PC-3 (cell line): ENCODE results near the gene AGER. TPM values are rescaled to one million over a fixed set of nuclear protein-coding genes. Genes with fewer than 3 reads are reported as not detected.
A peak's percentile ranks its signal among the peaks of the same experiment; 100 is the strongest.

Source experiments
- ATAC-seq: fragments of 200-7000 bp; cut with Tn5 transposase; 2 replicates; pipeline ENCODE4 v1.9.1; 2020; ENCODE audit warnings: mild to moderate bottlenecking, moderate library complexity
- BruUV-seq: library from RNA; stranded (reverse); fragments of 400-500 nt; replicated peaks from 2 replicates; lab custom pipeline; 2021; lab: Mats Ljungman, UMichigan
- CTCF ChIA-PET: fragments of 300-600 bp; sonication (Branson Sonifier 250); formaldehyde crosslinking; loops from one replicate; lab custom pipeline; 2022; ENCODE audit warnings: antibody characterized with exemption; lab: Charles Lee
- POLR2A ChIA-PET: fragments of 300-600 bp; sonication (Branson Sonifier 250); formaldehyde crosslinking; loops from one replicate; lab custom pipeline; 2022; ENCODE audit warnings: antibody characterized with exemption; ENCODE audit not compliant: unreplicated experiment; lab: Charles Lee
- DNase-seq: peaks from one replicate; pipeline ENCODE4 v3.0.0-alpha.2; 2015
- H2AFZ ChIP-seq: fragments of 300-600 bp; sonication (generic); 2 replicates; pipeline ENCODE4 v1.6.0; 2016; ENCODE audit warnings: antibody characterized with exemption, low read length
- H3F3A ChIP-seq: fragments of 300-600 bp; sonication (generic); one replicate; pipeline ENCODE4 v1.6.0; 2017; ENCODE audit warnings: antibody characterized with exemption, low read length, control low read depth, mild to moderate bottlenecking; ENCODE audit not compliant: unreplicated experiment
- H3K27ac ChIP-seq: fragments of 300-600 bp; sonication (generic); 2 replicates; pipeline ENCODE4 v1.5.1; 2016; ENCODE audit warnings: mild to moderate bottlenecking, low read length
- H3K27me3 ChIP-seq: fragments of 300-600 bp; sonication (generic); 2 replicates; pipeline ENCODE4 v1.6.1; 2016; ENCODE audit warnings: low read length, mixed read lengths
- H3K36me3 ChIP-seq: fragments of 300-600 bp; sonication (generic); 2 replicates; pipeline ENCODE4 v1.6.1; 2016; ENCODE audit warnings: low read depth, mixed run types, low read length, mixed read lengths
- H3K4me1 ChIP-seq: fragments of 300-600 bp; sonication (generic); 2 replicates; pipeline ENCODE4 v1.5.1; 2016; ENCODE audit warnings: low read length; ENCODE audit not compliant: insufficient read depth
- H3K4me2 ChIP-seq: fragments of 300-600 bp; sonication (generic); 2 replicates; pipeline ENCODE4 v1.6.0; 2016; ENCODE audit warnings: low read length
- H3K4me3 ChIP-seq: fragments of 300-600 bp; sonication (generic); 2 replicates; pipeline ENCODE4 v1.5.1; 2016; ENCODE audit warnings: mild to moderate bottlenecking, low read length, mixed read lengths
- H3K79me2 ChIP-seq: fragments of 300-600 bp; sonication (generic); 2 replicates; pipeline ENCODE4 v1.6.1; 2017; ENCODE audit warnings: low read length, mixed read lengths
- H3K9ac ChIP-seq: fragments of 300-600 bp; sonication (generic); 2 replicates; pipeline ENCODE4 v1.6.0; 2016; ENCODE audit warnings: mild to moderate bottlenecking, low read length
- H3K9me2 ChIP-seq: fragments of 300-600 bp; sonication (generic); replicated peaks from 2 replicates; pipeline ENCODE4 v1.6.1; 2016; ENCODE audit warnings: mixed run types, low read length, mixed read lengths
- H3K9me3 ChIP-seq: fragments of 300-600 bp; sonication (generic); 2 replicates; pipeline ENCODE4 v1.6.1; 2016; ENCODE audit warnings: low read length, mixed read lengths
- H4K20me1 ChIP-seq: fragments of 300-600 bp; sonication (generic); 2 replicates; pipeline ENCODE4 v1.6.1; 2016; ENCODE audit warnings: low read length, mixed read lengths
- EZH2 ChIP-seq: fragments of 300-600 bp; sonication (generic); IDR thresholded peaks from one replicate; pipeline ENCODE4 v1.6.1; 2017; ENCODE audit warnings: antibody characterized with exemption, mild to moderate bottlenecking, low read length; ENCODE audit not compliant: unreplicated experiment
- EZH2phosphoT487 ChIP-seq: fragments of 300-600 bp; sonication (generic); IDR thresholded peaks from 2 replicates; pipeline ENCODE4 v1.6.1; 2018; ENCODE audit warnings: mild to moderate bottlenecking, antibody characterized with exemption, low read length, borderline replicate concordance
- intact Hi-C: fragments of 100-400 bp; cut with micrococcal nuclease; formaldehyde crosslinking; loops from 2 replicates; pipeline ENCODE4 v1.9.0; 2023
- total RNA-seq: library from RNA; depleted of rRNA; stranded (reverse); fragments of >200 nt; gene quantifications from 2 replicates; pipeline ENCODE4 v1.2.3, GENCODE V29; 2014
- TF ChIP-seq, protein P1 (sequence below): fragments of 300-600 bp; sonication (generic); conservative IDR thresholded peaks from 2 replicates; pipeline ENCODE4 v1.5.1; 2017; ENCODE audit warnings: antibody characterized with exemption, low read depth, mild to moderate bottlenecking, low read length

AGER gene
- total RNA-seq, 1 experiment from 2014 or later: 2.0 TPM

DNA sequence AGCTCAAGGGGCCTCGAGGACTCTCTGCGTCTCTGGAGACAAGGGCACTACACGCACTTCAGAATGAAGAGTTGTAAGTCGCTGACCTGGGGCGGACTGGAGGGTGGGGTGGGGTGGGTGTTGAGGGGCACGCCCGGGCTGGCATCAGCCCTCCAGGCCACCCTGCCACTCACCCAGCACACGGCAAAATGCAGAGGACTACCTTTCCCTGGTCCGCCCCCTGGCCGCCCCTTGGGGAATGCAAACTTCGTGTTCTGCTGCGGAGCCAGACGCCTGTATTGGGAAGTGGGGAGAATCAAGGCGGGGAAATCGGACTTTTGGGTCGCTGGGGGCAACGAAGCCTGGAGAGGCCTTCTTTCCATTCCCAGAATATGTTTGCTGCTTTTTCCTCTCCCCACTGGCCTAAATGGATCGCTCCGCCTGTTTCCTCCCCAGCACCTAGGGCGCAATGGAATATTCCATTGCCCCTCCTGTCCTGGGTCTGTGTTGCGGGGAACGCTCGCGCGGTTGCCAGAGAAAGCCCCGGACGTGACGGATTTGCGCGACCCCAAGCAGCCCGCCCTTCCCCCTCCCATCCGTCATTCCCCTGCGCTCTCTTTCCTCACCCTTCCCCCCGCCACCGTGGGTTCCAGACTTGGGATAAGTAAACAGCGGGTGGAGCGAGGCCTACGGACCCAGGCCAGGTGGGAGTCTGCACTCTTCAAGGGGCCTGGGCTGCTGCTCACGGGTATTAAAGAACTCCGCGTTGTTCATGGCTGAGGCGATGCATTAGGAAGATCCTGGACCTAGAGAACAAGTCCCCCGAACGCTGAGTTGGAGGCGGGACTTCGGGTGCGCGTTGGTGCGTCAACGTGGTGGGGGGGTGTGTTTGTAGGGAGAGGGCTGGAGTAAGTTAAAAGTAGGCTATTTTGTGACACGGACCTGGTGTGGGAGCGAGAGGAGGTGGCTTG is 30.2 kb downstream of the AGER start, which contains the start of gene PPT2:
Gene PPT2 (plus strand): TSS at position 578 of the 950 bp plus-strand sequence. CDS start 454 bp downstream, outside the sequence.
- H2AFZ ChIP-seq: peak within 1 kb of the TSS; percentile 90
- CTCF ChIA-PET: interaction anchor here (0.9 kb wide), 1 partner anchor 42 kb away, joined by 4 read pairs; no protein-coding TSS in a partner anchor
- TF ChIP-seq EZH2 (no peak), EZH2phosphoT487 (no peak)
- TF ChIP-seq, protein P1, sequence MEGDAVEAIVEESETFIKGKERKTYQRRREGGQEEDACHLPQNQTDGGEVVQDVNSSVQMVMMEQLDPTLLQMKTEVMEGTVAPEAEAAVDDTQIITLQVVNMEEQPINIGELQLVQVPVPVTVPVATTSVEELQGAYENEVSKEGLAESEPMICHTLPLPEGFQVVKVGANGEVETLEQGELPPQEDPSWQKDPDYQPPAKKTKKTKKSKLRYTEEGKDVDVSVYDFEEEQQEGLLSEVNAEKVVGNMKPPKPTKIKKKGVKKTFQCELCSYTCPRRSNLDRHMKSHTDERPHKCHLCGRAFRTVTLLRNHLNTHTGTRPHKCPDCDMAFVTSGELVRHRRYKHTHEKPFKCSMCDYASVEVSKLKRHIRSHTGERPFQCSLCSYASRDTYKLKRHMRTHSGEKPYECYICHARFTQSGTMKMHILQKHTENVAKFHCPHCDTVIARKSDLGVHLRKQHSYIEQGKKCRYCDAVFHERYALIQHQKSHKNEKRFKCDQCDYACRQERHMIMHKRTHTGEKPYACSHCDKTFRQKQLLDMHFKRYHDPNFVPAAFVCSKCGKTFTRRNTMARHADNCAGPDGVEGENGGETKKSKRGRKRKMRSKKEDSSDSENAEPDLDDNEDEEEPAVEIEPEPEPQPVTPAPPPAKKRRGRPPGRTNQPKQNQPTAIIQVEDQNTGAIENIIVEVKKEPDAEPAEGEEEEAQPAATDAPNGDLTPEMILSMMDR: no peak; the same call in 1 of the 2 replicates
- BruUV-seq: TSS peak; percentile 62
- peak within 1 kb of the TSS; percentile 94 for H3K9ac ChIP-seq
- H3K4me2 ChIP-seq: peak within 1 kb of the TSS; percentile 95
- DNase-seq: peak; percentile 89
- peaks cover 12% of the 10 kb centered on the region for H3K4me1 ChIP-seq
- peaks cover 29% of the 10 kb centered on the region for H3K79me2 ChIP-seq
- no peaks in the 10 kb centered on the region for H3K9me2 ChIP-seq
- ATAC-seq: peak; percentile 79
- H4K20me1 ChIP-seq: no peaks in the 10 kb centered on the region
- H3K4me3 ChIP-seq: peak within 1 kb of the TSS; percentile 96
- no peaks in the 10 kb centered on the region for H3K9me3 ChIP-seq
- peaks cover 11% of the 10 kb centered on the region; the same call in 1 of the 2 replicates for H3K36me3 ChIP-seq
- intact Hi-C loops: loop anchor here (1.0 kb wide), 4 partner anchors 22 to 68 kb away; partner anchors contain the start of genes AGPAT1 and FKBPL
- H3K27ac ChIP-seq: peak within 1 kb of the TSS; percentile 85
- H3K27me3 ChIP-seq: no peaks in the 10 kb centered on the region
- POLR2A ChIA-PET: no interaction called here
- H3F3A ChIP-seq: no peaks in the 10 kb centered on the region

DNA sequence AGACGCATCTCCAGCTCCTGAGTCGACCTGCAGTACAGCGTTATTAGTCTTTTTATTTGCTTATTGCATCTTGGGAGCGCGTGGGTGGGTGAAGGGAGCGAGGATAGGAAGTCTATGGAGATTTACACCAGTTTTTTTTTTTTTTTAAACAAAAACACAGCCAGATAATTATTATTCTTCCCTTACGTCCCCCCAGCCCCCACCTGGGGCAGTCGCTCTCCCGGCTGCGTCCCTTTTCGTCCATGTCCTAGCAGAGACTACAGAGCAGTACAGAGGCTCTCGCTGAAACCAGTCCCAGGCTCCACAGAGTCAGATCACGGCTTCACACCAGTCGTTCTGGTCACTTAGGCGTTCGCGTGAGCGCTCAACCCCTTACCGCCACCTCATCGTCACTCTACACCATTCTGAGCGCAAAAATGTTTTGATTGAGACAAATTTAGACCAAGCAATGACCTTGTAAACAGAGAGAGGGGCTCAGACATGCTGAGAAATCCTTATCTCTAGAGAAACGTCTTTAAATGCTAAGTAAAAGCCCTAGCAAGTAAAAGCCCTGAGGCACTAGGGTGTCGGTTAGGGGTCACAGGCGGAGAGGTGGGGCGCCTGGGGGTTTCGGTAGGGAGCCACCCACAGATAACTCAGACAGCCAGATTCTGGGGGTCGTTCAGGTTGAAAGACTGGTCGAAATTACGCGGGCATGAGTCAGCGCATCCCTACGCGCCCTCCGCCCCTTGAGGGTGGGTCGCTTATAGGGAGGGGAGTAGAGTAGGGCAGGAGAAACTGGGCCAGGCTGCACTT is 31.1 kb downstream of the AGER start:
- H3K36me3 ChIP-seq: peaks cover 6% of the 10 kb centered on the region; the same call in 1 of the 2 replicates
- TF ChIP-seq EZH2phosphoT487: no peak
- TF ChIP-seq, protein P1: no peak
- no peak for TF ChIP-seq EZH2
- H3K27me3 ChIP-seq: no peaks in the 10 kb centered on the region
- peak overlapping the region; percentile 85 for H3K27ac ChIP-seq
- ChIA-PET POLR2A (no interaction called here), CTCF (no interaction called here)
- peak overlapping the region; percentile 95 for H3K4me2 ChIP-seq
- intact Hi-C loops: no loop called here
- H4K20me1 ChIP-seq: no peaks in the 10 kb centered on the region
- H3K9me3 ChIP-seq: no peaks in the 10 kb centered on the region
- peaks cover 12% of the 10 kb centered on the region for H3K4me1 ChIP-seq
- DNase-seq (peak; percentile 36), ATAC-seq (peak; percentile 16; the same call in 1 of the 2 replicates)
- H3K79me2 ChIP-seq: peaks cover 29% of the 10 kb centered on the region
- no TSS peak for BruUV-seq
- H3K9ac ChIP-seq: peak overlapping the region; percentile 94
- H3F3A ChIP-seq: no peaks in the 10 kb centered on the region
- peak overlapping the region; percentile 96 for H3K4me3 ChIP-seq
- H3K9me2 ChIP-seq: no peaks in the 10 kb centered on the region
- H2AFZ ChIP-seq: peak overlapping the region; percentile 90; the same call in 1 of the 2 replicates
